K562 (cell line): ENCODE measurements around the gene RNASE4. TPM values are rescaled to one million over a fixed set of nuclear protein-coding genes. Genes with fewer than 3 reads are reported as not detected.
A peak's percentile ranks its signal among the peaks of the same experiment; 100 is the strongest.

Experiments used
- FOSL1 ChIP-seq: fragments of 200-800 bp; sonication (Bioruptor generic); conservative IDR thresholded peaks from 2 replicates; pipeline ENCODE4 v1.6.1; 2016; ENCODE audit warnings: missing genetic modification characterization, missing compliant biosample characterization
- GABPB1 ChIP-seq: sonication (generic); formaldehyde crosslinking; IDR thresholded peaks from 2 replicates; pipeline ENCODE4 v1.8.0; 2022; ENCODE audit warnings: mild to moderate bottlenecking, missing genetic modification reagents
- MYC ChIP-seq, 2 experiments: fragments of 250-450 bp in 1 of 2; sonication (Bioruptor Pico) in 1 of 2; IDR thresholded peaks; 2 replicates each; pipeline versions ENCODE4 v1.5.1 to v1.6.1; 2012 to 2021; ENCODE audit warnings: low read depth in 2 of 2, borderline replicate concordance in 1 of 2, improper control_type of control experiment in 1 of 2, low read length in 1 of 2, mild to moderate bottlenecking in 1 of 2, moderate library complexity in 1 of 2
- NBN ChIP-seq: fragments of 450-650 bp; IDR thresholded peaks from 2 replicates; pipeline ENCODE4 v1.6.1; 2016; ENCODE audit warnings: low read depth, mild to moderate bottlenecking
- SP1 ChIP-seq: sonication (generic); formaldehyde crosslinking; IDR thresholded peaks from 2 replicates; pipeline ENCODE4 v1.8.1; 2022; ENCODE audit warnings: mild to moderate bottlenecking, missing genetic modification reagents
- SREBF2 ChIP-seq: sonication (generic); formaldehyde crosslinking; IDR thresholded peaks from 2 replicates; pipeline ENCODE4 v1.4.0; 2020; ENCODE audit warnings: mild to moderate bottlenecking, missing genetic modification reagents
- ZKSCAN1 ChIP-seq: fragments of 150-350 bp; IDR thresholded peaks from 2 replicates; pipeline ENCODE4 v1.6.1; 2016; ENCODE audit warnings: low read depth, low read length
- polyA plus RNA-seq, 8 experiments: library from polyadenylated mRNA; depleted of rRNA in 4 of 8; stranded (reverse) in 5 of 8; unstranded in 3 of 8; fragments of >200 nt; fragmentation: Nextera tagmentation in 2 of 8; fragmentation: Illumina TruSeq in 1 of 8; extraction: Ambion mirVana in 2 of 8; extraction: Trizol in 1 of 8; gene quantifications; 2 replicates each; pipeline versions ENCODE4 v1.2.1 to v1.2.3, GENCODE V29; 2011 to 2014; ENCODE audit warnings: inconsistent platforms in 1 of 8, missing spikeins in 1 of 8
- total RNA-seq, 7 experiments: library from RNA; depleted of rRNA in 6 of 7; stranded (reverse); fragments of >200 nt in 6 of 7; fragmentation: Illumina TruSeq in 2 of 7; extraction: Trizol in 2 of 7; gene quantifications; 2 replicates each; pipeline versions ENCODE4 v1.2.1 to v1.2.3, GENCODE V29; 2011 to 2021; ENCODE audit warnings: low replicate concordance in 1 of 7
- TF ChIP-seq, protein P1 (sequence below), 2 experiments: fragments of 450-650 bp; formaldehyde crosslinking in 1 of 2; IDR thresholded peaks; 2 replicates each; pipeline versions ENCODE4 v1.4.0 to v1.6.1; 2014 to 2020; ENCODE audit warnings: mild to moderate bottlenecking in 2 of 2, borderline replicate concordance in 1 of 2, low read depth in 1 of 2
- TF ChIP-seq, protein P2 (sequence below): sonication (generic); IDR thresholded peaks from 2 replicates; pipeline ENCODE4 v1.6.1; 2016
- TF ChIP-seq, protein P3 (sequence below), 2 experiments: fragments of 450-650 bp in 1 of 2; IDR thresholded peaks; 2 replicates each; pipeline ENCODE4 v1.6.1; 2011 to 2017; ENCODE audit warnings: low read depth in 2 of 2, antibody characterized with exemption in 1 of 2, borderline replicate concordance in 1 of 2, low read length in 1 of 2, mild to moderate bottlenecking in 1 of 2, mixed read lengths in 1 of 2; ENCODE audit not compliant: control insufficient read depth in 1 of 2

Gene RNASE4
- total and polyA plus RNA-seq, 9 of the 15 experiments (the other 6 are each of a cell fraction or from before 2014, with no cell fraction given): 0.09 to 0.22 (median 0.13) TPM; not detected in 2

DNA sequence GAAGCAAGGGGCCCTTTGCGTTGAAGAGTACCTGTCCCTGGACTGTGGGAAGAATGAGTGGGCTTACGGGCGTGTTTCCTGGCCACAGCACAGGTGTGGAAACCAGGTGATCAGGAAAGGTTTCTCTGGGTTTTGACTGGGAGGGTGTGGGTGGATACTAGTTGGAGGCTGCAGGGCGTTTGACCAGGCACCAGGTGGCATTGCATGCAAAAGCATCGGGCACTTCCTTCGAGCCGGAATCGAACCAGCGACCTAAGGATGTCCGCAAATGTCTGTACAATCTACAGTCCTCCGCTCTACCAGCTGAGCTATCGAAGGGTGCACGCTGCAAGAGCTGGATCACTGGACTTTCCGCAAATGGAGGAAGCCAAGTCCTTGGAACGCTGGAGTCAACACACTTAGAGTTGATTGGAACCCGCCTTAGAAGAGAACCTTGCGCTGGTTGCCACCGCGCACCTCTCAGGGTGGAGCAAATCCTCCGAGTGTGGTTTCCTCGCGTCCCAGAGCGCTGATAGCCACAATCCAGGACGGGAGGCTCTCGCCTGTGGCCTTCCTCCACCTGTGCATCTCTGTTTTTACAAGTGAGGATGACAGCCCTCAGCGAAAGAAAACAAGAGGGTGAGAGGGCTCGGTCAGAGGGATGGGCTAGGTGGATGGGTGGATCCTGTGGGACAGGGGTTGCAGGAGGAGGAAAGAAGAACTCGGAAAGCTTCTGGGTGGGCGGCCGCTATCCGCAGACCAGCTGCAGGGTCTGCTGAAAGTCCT is 21.2 kb upstream of the RNASE4 start (continued):
- TF ChIP-seq, protein P1, sequence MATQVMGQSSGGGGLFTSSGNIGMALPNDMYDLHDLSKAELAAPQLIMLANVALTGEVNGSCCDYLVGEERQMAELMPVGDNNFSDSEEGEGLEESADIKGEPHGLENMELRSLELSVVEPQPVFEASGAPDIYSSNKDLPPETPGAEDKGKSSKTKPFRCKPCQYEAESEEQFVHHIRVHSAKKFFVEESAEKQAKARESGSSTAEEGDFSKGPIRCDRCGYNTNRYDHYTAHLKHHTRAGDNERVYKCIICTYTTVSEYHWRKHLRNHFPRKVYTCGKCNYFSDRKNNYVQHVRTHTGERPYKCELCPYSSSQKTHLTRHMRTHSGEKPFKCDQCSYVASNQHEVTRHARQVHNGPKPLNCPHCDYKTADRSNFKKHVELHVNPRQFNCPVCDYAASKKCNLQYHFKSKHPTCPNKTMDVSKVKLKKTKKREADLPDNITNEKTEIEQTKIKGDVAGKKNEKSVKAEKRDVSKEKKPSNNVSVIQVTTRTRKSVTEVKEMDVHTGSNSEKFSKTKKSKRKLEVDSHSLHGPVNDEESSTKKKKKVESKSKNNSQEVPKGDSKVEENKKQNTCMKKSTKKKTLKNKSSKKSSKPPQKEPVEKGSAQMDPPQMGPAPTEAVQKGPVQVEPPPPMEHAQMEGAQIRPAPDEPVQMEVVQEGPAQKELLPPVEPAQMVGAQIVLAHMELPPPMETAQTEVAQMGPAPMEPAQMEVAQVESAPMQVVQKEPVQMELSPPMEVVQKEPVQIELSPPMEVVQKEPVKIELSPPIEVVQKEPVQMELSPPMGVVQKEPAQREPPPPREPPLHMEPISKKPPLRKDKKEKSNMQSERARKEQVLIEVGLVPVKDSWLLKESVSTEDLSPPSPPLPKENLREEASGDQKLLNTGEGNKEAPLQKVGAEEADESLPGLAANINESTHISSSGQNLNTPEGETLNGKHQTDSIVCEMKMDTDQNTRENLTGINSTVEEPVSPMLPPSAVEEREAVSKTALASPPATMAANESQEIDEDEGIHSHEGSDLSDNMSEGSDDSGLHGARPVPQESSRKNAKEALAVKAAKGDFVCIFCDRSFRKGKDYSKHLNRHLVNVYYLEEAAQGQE (IDR thresholded peaks at IDR 0.05; ENCODE audit: borderline replicate concordance): peak; percentile 51; the same call in 1 of the 2 replicates
- TF ChIP-seq, protein P1 (CRISPR knock-in tag; IDR thresholded peaks at IDR 0.05; ENCODE audit: low read depth): no peak
- TF ChIP-seq SREBF2 (CRISPR knock-in tag) (no peak), SP1 (CRISPR knock-in tag) (0 out of 2 replicates have a peak, but pooled peaks have one; percentile 33), GABPB1 (CRISPR knock-in tag) (0 out of 2 replicates have a peak, but pooled peaks have one; percentile 18), NBN (no peak), MYC (IDR thresholded peaks at IDR 0.05; ENCODE audit: low read depth, low read length) (peak; percentile 53; the same call in 1 of the 2 replicates), MYC (CRISPR knock-in tag; IDR thresholded peaks at IDR 0.05; ENCODE audit: borderline replicate concordance, low read depth) (no peak), FOSL1 (tag) (no peak), ZKSCAN1 (no peak)
- TF ChIP-seq, protein P2, sequence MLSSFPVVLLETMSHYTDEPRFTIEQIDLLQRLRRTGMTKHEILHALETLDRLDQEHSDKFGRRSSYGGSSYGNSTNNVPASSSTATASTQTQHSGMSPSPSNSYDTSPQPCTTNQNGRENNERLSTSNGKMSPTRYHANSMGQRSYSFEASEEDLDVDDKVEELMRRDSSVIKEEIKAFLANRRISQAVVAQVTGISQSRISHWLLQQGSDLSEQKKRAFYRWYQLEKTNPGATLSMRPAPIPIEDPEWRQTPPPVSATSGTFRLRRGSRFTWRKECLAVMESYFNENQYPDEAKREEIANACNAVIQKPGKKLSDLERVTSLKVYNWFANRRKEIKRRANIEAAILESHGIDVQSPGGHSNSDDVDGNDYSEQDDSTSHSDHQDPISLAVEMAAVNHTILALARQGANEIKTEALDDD: peak; percentile 82
- TF ChIP-seq, protein P3, sequence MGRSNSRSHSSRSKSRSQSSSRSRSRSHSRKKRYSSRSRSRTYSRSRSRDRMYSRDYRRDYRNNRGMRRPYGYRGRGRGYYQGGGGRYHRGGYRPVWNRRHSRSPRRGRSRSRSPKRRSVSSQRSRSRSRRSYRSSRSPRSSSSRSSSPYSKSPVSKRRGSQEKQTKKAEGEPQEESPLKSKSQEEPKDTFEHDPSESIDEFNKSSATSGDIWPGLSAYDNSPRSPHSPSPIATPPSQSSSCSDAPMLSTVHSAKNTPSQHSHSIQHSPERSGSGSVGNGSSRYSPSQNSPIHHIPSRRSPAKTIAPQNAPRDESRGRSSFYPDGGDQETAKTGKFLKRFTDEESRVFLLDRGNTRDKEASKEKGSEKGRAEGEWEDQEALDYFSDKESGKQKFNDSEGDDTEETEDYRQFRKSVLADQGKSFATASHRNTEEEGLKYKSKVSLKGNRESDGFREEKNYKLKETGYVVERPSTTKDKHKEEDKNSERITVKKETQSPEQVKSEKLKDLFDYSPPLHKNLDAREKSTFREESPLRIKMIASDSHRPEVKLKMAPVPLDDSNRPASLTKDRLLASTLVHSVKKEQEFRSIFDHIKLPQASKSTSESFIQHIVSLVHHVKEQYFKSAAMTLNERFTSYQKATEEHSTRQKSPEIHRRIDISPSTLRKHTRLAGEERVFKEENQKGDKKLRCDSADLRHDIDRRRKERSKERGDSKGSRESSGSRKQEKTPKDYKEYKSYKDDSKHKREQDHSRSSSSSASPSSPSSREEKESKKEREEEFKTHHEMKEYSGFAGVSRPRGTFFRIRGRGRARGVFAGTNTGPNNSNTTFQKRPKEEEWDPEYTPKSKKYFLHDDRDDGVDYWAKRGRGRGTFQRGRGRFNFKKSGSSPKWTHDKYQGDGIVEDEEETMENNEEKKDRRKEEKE (IDR thresholded peaks at IDR 0.05; ENCODE audit: borderline replicate concordance in 1 of 2, control insufficient read depth in 1 of 2, low read depth in 2 of 2, low read length in 1 of 2): no peak
